ENCODE results near the gene CCDC33.

CCDC33 gene

DNA sequence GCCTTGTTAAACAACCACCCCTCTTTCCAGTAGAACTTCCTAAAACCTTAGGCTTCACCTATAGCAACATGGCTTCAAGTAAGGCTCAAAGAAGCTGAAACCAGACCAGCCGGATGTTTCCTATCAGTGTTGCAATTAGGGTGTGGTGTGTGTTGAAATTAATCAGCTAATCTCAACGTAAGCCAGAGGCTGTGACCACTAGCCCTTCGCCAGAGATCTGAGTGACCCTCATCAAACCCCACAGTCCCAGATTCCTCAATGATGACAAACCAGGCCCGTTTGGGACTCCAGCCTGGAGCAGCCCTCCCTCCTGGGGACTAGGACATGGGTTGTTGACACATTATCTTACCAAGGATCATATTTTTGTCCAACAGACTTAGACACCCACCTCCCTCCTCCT is 104.0 kb downstream of the CCDC33 start:
- ChIA-PET POLR2A (no interaction called here), CTCF (interaction anchor here (0.6 to 1.3 kb wide), 7 partner anchors 14 to 287 kb away, joined by 3 to 10 read pairs (median 4); no protein-coding TSS in a partner anchor)
- Histone ChIP-seq H3K4me3 (ENCODE audit: low read depth, low read length) (no peak overlapping the region), H3K9me3 (ENCODE audit: control insufficient read depth, insufficient read depth, low read depth, low read length) (no peaks in the 10 kb centered on the region), H3K36me3 (ENCODE audit: control insufficient read depth in 2 of 2, insufficient read depth in 1 of 2, low read length in 2 of 2) (no peaks in the 10 kb centered on the region), H3K4me1 (ENCODE audit: control insufficient read depth, insufficient read depth, low read length) (no peaks in the 10 kb centered on the region), H3K27ac (ENCODE audit: extremely low read depth, low read depth, low read length) (no peak overlapping the region)
- no peak for TF ChIP-seq ZNF704 (tag by site-specific recombination; IDR thresholded peaks at IDR 0.05)
- TF ChIP-seq ZNF521 (tag by site-specific recombination; IDR thresholded peaks at IDR 0.05): no peak
- TF ChIP-seq ZNF24 (tag by site-specific recombination; IDR thresholded peaks at IDR 0.05): no peak
- TF ChIP-seq, protein P1, sequence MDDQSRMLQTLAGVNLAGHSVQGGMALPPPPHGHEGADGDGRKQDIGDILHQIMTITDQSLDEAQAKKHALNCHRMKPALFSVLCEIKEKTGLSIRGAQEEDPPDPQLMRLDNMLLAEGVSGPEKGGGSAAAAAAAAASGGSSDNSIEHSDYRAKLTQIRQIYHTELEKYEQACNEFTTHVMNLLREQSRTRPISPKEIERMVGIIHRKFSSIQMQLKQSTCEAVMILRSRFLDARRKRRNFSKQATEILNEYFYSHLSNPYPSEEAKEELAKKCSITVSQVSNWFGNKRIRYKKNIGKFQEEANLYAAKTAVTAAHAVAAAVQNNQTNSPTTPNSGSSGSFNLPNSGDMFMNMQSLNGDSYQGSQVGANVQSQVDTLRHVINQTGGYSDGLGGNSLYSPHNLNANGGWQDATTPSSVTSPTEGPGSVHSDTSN (CRISPR knock-in tag; IDR thresholded peaks at IDR 0.05): no peak
- TF ChIP-seq MZF1 (tag by site-specific recombination; IDR thresholded peaks at IDR 0.05; ENCODE audit: borderline replicate concordance): no peak
- TF ChIP-seq HOXA7 (CRISPR knock-in tag; IDR thresholded peaks at IDR 0.05; ENCODE audit: borderline replicate concordance): no peak
- TF ChIP-seq, protein P2, sequence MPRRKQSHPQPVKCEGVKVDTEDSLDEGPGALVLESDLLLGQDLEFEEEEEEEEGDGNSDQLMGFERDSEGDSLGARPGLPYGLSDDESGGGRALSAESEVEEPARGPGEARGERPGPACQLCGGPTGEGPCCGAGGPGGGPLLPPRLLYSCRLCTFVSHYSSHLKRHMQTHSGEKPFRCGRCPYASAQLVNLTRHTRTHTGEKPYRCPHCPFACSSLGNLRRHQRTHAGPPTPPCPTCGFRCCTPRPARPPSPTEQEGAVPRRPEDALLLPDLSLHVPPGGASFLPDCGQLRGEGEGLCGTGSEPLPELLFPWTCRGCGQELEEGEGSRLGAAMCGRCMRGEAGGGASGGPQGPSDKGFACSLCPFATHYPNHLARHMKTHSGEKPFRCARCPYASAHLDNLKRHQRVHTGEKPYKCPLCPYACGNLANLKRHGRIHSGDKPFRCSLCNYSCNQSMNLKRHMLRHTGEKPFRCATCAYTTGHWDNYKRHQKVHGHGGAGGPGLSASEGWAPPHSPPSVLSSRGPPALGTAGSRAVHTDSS (tag by site-specific recombination; IDR thresholded peaks at IDR 0.05): no peak
- TF ChIP-seq ZNF121 (tag by site-specific recombination; IDR thresholded peaks at IDR 0.05): no peak
- TF ChIP-seq ZSCAN23 (tag by site-specific recombination; IDR thresholded peaks at IDR 0.05): no peak
- no peak for TF ChIP-seq ZNF248 (tag by site-specific recombination; IDR thresholded peaks at IDR 0.05)
- no peak for TF ChIP-seq GLIS1 (tag by site-specific recombination; IDR thresholded peaks at IDR 0.05)
- TF ChIP-seq ZNF214 (tag by site-specific recombination; IDR thresholded peaks at IDR 0.05; ENCODE audit: borderline replicate concordance): no peak
- TF ChIP-seq SP3 (tag by site-specific recombination; IDR thresholded peaks at IDR 0.05): no peak

- H3K9me3 ChIP-seq (ENCODE audit: control insufficient read depth, insufficient read depth, low read depth, low read length): no peaks in the 10 kb centered on the region
- H3K27ac ChIP-seq (ENCODE audit: extremely low read depth, low read depth, low read length): no peak overlapping the region
- H3K36me3 ChIP-seq (ENCODE audit: control insufficient read depth in 2 of 2, insufficient read depth in 1 of 2, low read length in 2 of 2): no peaks in the 10 kb centered on the region
- H3K4me3 ChIP-seq (ENCODE audit: low read depth, low read length): no peak overlapping the region
- ChIA-PET CTCF (interaction anchor here (0.7 to 0.8 kb wide), 2 partner anchors 33 to 36 kb away, joined by 3 read pairs; no protein-coding TSS in a partner anchor), POLR2A (no interaction called here)
- no peak for TF ChIP-seq REST (tag by site-specific recombination; IDR thresholded peaks at IDR 0.05)
- TF ChIP-seq ZNF132 (tag by site-specific recombination; IDR thresholded peaks at IDR 0.05; ENCODE audit: borderline replicate concordance): no peak
- peak; percentile 64; the same call in 1 of the 2 replicates for TF ChIP-seq ZNF664 (tag by site-specific recombination; IDR thresholded peaks at IDR 0.05)
- TF ChIP-seq ZFP69B (tag by site-specific recombination; IDR thresholded peaks at IDR 0.05): no peak
- TF ChIP-seq ZNF623 (tag by site-specific recombination; IDR thresholded peaks at IDR 0.05): 0 out of 2 replicates have a peak, but pooled peaks have one; percentile 26
- H3K4me1 ChIP-seq (ENCODE audit: control insufficient read depth, insufficient read depth, low read length): no peaks in the 10 kb centered on the region
These were observed 107.1 kb downstream of the CCDC33 start for GRCh38 chr15:74343127-74343796.
